PFSK-1 (cell line): Measurements from ENCODE around the gene FMNL2.

ENCODE experiments used
- FOXP2 ChIP-seq: optimal IDR thresholded peaks from 2 replicates; pipeline ENCODE3; 2011; ENCODE audit warnings: borderline replicate concordance, control low read depth, inconsistent platforms; ENCODE audit not compliant: insufficient read depth; ENCODE audit errors: extremely low read length, extremely low read depth
- POLR2AphosphoS5 ChIP-seq: IDR thresholded peaks from 2 replicates; pipeline ENCODE4 v1.6.1; 2012; ENCODE audit warnings: low read depth, mild to moderate bottlenecking, control low read depth, low read length, moderate library complexity
- SIN3A ChIP-seq: IDR thresholded peaks from 2 replicates; pipeline ENCODE4 v1.6.1; 2012; ENCODE audit warnings: mild to moderate bottlenecking, low read length, moderate library complexity, borderline replicate concordance; ENCODE audit not compliant: insufficient read depth
- TAF1 ChIP-seq: IDR thresholded peaks from 2 replicates; pipeline ENCODE4 v1.6.1; 2012; ENCODE audit warnings: low read length, control low read depth, borderline replicate concordance; ENCODE audit not compliant: insufficient read depth
- TF ChIP-seq, protein P1 (sequence below), 2 experiments: IDR thresholded peaks; 2 replicates each; pipeline versions ENCODE4 v1.6.1 to v1.8.0; 2011 to 2012; ENCODE audit warnings: low read depth in 2 of 2, low read length in 2 of 2, control low read depth in 1 of 2, inconsistent platforms in 1 of 2, mild to moderate bottlenecking in 1 of 2, moderate library complexity in 1 of 2; ENCODE audit not compliant: insufficient read depth in 1 of 2

Gene FMNL2

DNA sequence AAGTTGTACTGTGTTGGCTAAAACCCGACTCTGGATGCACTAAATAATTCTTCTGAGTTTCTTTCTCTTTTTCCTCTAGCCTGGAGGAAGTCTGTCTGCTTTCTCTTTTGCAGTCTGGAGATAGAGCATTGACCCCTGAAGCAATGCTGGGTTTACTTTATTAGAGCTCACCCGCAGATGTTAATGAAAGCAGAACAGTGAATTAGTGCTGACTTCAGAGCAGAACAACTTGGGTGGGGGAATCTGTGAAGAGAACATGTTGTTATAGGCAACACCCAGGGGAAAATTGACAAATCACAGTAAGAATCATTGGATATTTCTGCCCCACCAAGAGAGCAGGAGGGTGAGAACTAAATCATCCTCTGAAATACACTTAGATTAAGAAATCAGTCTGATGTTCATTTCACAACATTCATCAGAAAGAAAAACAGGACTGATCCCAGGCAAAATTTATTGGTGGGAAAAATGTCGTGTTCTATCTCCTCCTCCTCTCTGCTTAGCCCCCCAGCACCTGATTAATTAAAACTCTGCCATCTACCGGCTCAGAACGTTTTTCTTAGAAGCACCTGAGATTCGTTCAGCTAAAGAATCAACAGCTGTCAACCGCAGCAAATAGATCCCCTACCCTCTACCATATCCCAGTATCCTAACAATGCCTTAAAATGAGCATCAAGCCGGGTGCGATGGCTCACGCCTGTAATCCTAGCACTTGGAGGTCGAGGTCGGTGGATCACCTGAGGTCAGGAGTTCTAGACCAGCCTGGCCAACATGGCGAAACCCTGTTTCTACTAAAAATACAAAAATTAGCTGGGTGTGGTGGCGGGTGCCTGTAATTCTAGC, 165.1 kb downstream of the FMNL2 start:
- TF ChIP-seq, protein P1, sequence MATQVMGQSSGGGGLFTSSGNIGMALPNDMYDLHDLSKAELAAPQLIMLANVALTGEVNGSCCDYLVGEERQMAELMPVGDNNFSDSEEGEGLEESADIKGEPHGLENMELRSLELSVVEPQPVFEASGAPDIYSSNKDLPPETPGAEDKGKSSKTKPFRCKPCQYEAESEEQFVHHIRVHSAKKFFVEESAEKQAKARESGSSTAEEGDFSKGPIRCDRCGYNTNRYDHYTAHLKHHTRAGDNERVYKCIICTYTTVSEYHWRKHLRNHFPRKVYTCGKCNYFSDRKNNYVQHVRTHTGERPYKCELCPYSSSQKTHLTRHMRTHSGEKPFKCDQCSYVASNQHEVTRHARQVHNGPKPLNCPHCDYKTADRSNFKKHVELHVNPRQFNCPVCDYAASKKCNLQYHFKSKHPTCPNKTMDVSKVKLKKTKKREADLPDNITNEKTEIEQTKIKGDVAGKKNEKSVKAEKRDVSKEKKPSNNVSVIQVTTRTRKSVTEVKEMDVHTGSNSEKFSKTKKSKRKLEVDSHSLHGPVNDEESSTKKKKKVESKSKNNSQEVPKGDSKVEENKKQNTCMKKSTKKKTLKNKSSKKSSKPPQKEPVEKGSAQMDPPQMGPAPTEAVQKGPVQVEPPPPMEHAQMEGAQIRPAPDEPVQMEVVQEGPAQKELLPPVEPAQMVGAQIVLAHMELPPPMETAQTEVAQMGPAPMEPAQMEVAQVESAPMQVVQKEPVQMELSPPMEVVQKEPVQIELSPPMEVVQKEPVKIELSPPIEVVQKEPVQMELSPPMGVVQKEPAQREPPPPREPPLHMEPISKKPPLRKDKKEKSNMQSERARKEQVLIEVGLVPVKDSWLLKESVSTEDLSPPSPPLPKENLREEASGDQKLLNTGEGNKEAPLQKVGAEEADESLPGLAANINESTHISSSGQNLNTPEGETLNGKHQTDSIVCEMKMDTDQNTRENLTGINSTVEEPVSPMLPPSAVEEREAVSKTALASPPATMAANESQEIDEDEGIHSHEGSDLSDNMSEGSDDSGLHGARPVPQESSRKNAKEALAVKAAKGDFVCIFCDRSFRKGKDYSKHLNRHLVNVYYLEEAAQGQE (IDR thresholded peaks at IDR 0.05; ENCODE audit: insufficient read depth in 1 of 2, low read depth in 2 of 2, low read length in 2 of 2) = no peak
- TF ChIP-seq POLR2AphosphoS5 (no peak), SIN3A (no peak), TAF1 (no peak), FOXP2 (no peak)

DNA sequence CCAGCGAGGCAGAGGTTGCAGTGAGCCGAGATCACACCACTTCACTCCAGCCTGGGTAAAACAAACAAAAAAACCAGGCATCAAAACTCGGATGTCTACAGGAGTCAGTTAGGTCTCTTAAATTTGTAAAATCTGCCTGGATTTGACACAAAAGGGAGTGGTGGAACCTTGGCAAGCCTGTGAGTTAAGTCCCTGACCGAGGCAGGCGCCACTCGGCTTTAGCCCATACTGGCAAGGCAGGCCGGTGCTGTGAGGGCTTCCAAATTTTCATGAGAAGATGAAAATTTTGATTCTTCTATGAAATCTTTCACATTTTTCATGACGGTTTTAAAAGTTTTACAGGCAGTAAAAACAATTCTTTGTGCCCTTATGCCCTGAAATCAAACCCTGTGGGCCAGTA, 165.8 kb downstream of the FMNL2 start:
- TF ChIP-seq, protein P1 (IDR thresholded peaks at IDR 0.05; ENCODE audit: insufficient read depth in 1 of 2, low read depth in 2 of 2, low read length in 2 of 2) = no peak
- no peak for TF ChIP-seq POLR2AphosphoS5
- TF ChIP-seq FOXP2 = no peak
- TF ChIP-seq SIN3A = no peak
- no peak for TF ChIP-seq TAF1

DNA sequence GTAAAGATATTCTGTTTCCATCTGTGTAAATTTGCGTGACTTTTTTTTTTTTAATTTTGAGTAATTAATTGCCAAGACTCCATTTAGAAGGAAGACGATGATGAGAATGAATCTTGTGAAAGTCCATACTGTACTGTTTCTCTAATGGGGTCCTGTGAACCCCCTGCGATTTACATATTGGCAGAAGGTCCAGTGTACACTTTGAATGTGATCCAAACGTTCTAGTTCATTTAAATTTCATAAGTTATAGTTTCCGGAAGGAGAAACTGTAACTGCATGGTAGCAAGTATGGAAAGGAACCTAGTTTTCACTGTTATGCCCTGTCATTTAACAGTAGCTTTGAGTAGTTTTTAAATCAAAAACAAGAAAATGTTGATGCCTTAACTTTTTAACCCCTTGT, 166.7 kb downstream of the FMNL2 start:
- no peak for TF ChIP-seq FOXP2

DNA sequence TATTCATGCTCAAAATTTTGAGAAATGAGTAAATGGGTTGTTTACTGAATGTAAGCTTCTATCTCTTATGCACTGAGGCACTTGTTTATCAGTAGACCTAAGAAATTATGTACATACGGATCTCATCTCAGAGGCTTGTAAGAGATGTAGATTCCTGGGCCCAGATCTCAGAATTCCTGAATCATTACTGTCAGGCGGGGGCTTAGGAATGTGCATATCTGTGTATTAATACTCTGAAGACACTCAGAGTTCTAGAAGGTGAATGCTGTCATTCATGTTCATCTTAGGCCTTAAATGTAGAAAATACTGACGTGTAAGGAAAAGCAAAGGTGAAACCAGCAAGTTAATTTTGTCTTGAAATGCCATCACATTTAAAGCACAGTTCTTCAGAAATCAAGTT, 169.6 kb downstream of the FMNL2 start:
- TF ChIP-seq, protein P1 (IDR thresholded peaks at IDR 0.05; ENCODE audit: insufficient read depth in 1 of 2, low read depth in 2 of 2, low read length in 2 of 2) = no peak
- no peak for TF ChIP-seq POLR2AphosphoS5
- no peak for TF ChIP-seq FOXP2
- no peak for TF ChIP-seq SIN3A
- no peak for TF ChIP-seq TAF1

DNA sequence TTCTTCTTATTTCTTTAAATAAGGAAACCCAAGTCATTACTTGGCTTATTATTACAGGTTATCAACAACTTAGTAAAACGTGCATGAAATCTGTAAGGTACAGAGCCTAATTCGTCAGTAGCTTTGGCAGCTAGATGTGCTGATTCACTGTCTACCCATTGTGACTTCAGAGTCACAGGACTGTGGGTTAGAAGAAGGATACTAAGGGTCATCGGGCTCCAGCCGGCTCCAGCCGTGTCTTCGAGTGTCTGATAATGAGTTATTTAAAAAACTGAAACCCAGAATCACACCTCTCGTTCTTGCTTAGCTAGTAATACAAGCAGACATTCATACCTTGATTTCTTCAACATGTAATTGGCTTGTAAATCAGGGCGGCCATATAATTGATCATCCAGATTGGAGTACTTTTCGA, 170.5 kb downstream of the FMNL2 start:
- TF ChIP-seq FOXP2 = no peak
- no peak for TF ChIP-seq POLR2AphosphoS5
- TF ChIP-seq SIN3A = no peak
- TF ChIP-seq, protein P1 (IDR thresholded peaks at IDR 0.05; ENCODE audit: insufficient read depth in 1 of 2, low read depth in 2 of 2, low read length in 2 of 2) = no peak
- no peak for TF ChIP-seq TAF1
